GM19099 (cell line): Measurements from ENCODE around the gene WARS2.

Experiments used
- POLR2A ChIP-seq: IDR thresholded peaks from 3 replicates; pipeline ENCODE4 v1.6.1; 2011; ENCODE audit warnings: low read depth; ENCODE audit not compliant: insufficient read length; ENCODE audit errors: extremely low read depth

The WARS2 gene

DNA sequence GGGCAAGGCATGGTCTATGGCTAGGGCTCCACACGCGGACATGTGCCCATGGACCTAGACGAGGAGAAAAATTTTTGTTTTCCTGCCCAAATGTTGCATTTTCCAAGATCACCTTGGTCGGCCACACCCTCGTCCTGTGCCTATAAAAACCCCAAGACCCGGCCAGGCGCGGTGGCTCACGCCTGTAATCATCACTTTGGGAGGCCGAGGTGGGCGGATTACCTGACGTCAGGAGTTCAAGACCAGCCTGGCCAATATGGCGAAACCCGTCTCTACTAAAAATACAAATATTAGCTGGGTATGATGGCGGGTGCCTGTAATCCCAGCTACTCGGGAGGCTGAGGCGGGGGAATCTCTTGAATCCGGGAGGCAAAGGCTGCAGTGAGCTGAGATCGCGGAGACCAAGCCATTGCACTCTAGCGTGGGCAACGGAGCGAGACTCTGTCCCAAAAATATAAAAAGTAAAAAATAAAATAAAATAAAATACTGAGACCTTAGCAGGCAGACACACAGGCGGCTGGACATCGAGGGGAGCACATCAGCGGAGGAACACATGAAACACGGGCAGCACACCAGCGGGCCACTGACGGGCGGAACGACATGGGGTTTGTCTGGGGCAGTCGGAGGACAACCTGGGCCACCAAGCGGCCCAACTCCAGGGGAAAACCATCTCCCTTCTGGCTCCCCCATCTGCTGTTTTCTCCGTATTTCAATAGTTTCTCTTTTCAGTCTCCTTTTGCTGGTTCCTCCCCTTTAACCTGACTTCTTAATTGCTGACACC, 91.6 kb downstream of the WARS2 start:
- no peak for TF ChIP-seq POLR2A

GRCh38 chr1:119046785-119047438, 93.5 kb downstream of the WARS2 start:
- TF ChIP-seq POLR2A = no peak

GRCh38 chr1:119046429-119046784, 94.0 kb downstream of the WARS2 start:
- no peak for TF ChIP-seq POLR2A

DNA sequence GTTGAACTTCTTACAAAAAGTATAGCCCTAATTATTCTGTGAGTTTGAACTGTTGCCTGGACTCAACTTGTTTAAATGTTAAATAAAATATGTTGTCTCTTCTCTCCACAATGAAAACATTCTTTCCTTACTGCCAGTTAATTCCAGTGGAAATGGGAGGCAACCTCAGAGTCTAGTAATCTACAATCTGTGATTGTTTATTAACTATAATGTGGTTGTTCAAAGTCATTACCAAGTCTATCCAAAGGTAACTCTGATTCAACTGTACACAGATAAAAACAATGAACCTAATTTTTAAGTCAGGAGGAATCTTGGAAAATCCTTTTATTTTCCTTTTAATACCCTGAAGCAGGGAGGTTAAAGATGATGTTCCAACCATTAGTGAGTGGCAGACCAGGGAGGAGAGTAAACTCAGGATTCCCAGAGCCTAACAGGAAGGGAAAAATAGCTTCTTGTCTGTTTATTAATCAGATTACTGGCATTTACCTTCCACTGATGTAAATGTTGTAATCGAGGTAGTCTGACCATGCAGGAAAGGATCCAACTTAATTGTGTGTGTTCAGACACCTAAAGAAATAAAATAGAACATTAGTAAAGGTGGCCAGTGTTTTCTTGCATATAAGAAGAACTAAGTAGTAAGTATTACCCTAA, 95.2 kb downstream of the WARS2 start:
- TF ChIP-seq POLR2A = no peak

DNA sequence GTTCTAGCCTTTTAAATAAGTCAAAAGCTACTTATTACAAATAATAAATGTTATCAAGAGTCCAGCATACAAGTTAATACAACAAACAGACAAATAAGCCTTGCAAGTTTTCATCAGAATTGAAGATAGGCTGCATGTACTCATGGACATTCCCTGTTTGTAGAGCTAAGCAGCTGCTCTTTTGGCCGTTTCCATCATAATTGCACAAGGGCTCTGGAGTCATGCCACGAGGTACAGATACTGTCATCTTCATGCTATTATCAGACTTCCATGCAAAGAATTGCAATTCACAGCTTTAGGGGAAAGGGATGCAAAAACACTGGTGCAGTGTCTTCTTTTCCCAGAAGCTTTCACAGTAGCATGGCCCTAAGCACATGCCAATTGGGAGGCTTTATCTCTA, 99.5 kb downstream of the WARS2 start:
- no peak for TF ChIP-seq POLR2A

GRCh38 chr1:119040489-119040888, 100.0 kb downstream of the WARS2 start:
- TF ChIP-seq POLR2A = no peak

DNA sequence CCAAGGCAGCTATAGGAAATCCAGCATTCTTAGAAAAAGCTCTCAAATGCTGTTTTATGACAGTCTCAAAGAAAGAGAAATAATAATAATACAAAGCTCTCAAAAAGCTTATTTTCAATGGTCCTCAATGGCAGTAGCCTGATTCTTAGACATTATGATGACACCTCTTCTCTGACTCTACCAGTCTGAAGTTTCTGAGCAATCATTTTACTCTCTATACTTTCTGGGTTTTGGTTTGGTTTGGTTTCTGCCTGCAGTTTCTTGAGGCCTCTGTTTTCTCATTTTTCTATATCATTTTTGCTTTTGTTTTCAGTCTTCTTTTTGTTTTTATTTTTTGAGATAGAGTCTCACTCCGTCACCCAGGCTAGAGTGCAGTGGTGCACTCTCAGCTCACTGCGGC, 102.1 kb downstream of the WARS2 start:
- TF ChIP-seq POLR2A = no peak

GRCh38 chr1:119034359-119034758, 106.1 kb downstream of the WARS2 start:
- TF ChIP-seq POLR2A = no peak

- no peak for TF ChIP-seq POLR2A
Observed at GRCh38 chr1:119032986-119033385, 107.5 kb downstream of the WARS2 start.

DNA sequence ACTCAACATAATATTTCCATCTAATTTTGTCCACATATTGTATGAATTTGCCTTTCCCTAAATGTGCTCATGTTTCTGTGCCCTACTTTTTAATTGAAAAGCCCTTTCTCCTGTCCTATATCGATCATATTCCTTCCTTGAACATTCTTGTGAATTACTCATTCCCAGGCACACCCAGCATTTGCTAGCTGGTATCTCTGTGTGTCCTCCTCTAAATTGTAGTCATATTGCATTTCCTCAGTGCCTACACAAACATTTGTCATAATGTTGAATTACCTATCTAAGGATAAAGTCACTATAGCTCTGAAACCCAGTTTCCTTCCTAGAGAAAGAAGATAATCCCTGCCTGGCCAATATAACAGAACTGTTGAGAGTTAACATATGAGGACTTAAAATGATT, 112.7 kb downstream of the WARS2 start:
- TF ChIP-seq POLR2A = no peak

GRCh38 chr1:119026956-119027355, 113.5 kb downstream of the WARS2 start:
- no peak for TF ChIP-seq POLR2A

DNA sequence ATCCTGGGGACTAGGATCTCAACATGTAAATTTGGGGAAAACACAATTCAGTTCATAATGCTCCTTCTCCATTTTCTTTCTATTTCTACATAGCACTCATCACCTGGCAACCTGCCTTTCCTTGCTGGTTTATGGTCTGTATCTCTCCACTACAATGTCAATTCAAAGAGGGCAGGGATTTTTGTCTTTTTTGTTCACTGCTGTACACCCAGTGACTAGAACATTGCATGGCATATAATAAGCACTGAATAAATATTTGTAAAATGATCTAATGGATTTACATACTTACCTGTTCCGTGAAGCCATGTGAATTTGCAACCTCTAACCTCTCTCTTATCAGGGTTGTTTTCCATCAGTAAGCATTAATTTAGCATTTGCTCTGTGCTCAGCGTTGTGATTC, 124.9 kb downstream of the WARS2 start:
- no peak for TF ChIP-seq POLR2A

DNA sequence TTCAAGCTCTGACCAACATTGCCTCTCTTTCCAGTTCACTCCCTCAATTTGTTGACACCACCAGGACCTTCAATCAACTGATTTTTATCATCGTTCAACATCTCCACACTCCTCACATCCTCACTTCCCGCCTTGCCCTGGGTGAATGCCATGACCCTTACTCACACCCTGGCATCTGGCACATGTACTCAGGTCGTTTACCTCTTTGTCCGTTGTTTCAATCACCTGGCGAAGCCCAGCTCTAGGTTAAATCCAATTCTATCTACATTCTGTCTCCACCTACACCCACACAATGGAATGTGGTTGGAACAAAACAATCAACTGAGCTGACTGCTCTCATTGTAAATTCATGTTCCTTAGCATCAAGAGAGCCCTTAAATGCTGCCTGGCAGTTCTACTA, 128.1 kb downstream of the WARS2 start:
- no peak for TF ChIP-seq POLR2A

DNA sequence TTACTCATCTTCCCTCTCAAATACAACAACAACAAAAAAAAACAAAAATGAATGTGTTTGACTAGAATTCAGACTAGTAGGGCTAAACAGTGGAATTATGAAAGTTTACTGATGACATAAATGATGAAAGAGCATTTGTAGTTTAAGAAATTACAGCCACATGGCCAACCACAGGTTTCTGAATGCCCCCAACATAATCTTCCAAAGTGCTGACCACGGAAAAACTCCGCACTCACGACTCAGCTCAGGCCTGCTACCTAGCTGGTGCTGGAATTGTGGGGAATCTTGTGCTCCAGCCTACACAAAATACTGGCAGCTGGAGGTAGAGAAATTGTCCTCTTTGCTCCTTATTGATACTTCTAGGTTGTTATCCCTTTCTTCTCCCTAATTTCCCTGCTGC, 128.7 kb downstream of the WARS2 start:
- TF ChIP-seq POLR2A = no peak

DNA sequence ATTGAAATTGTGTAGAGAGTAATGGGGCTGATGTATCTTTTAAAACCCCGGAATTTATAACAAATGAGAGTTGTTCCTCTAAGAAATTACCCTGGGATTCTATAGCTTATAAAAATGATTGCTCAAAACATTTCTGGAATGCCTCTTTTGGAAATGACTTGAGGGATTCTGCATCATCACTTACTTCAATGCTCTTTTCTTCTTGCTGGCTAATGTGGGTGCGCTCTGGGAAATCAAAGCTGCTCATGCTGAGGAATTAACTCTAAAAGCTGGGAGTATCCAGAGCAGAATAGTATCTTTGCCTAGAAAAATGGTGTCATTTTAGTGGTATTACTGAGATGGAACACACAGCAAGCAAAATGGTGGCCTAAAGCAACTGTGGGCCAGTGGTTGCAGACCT, 129.3 kb downstream of the WARS2 start:
- no peak for TF ChIP-seq POLR2A

DNA sequence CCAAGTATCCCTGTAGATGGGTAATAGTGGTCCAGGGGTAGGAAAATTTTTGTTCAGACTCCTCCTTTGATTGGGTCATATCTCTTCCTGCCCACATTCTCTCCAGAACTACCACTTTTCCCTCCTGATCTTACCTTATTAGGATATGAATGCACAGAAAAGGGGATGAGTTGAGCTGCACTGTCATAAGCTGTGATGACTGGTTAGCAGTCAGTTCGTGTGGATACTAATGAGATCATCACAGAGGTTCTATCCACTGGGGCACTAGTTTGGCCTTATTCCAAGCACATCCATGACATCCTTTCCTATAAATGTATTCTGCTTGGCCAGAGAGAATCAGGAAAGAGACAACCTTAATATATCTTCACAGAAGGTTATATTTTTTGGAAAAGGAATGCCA, 130.3 kb downstream of the WARS2 start:
- no peak for TF ChIP-seq POLR2A
